Activated T-cell treated with anti-CD3 and anti-CD28 coated beads for 48 hours (primary cell): Measurements from ENCODE around the gene CCNB2.
"Not testable (repeated sequence)": the region's sequence is repeated elsewhere in the genome, so short reads cannot be mapped to it uniquely, and the experiment has no call there.

Source experiments
- DNase-seq: peaks from one replicate; pipeline ENCODE4 v3.0.0-alpha.2; 2020; ENCODE audit warnings: low read depth

Gene CCNB2

GRCh38 chr15:59133929-59134427 lies 29.0 kb downstream of the CCNB2 start:
- no peak for DNase-seq

- DNase-seq = no peak
Measured at GRCh38 chr15:59137566-59137965, 32.6 kb downstream of the CCNB2 start.

- DNase-seq = peak; percentile 57
Measured at GRCh38 chr15:59138243-59138642, 33.3 kb downstream of the CCNB2 start.

GRCh38 chr15:59140422-59141226 lies 35.7 kb downstream of the CCNB2 start:
- DNase-seq = no peak

- no peak for DNase-seq
Measured at GRCh38 chr15:59143281-59143680, 38.3 kb downstream of the CCNB2 start.

- not testable (repeated sequence) for DNase-seq
Measured at GRCh38 chr15:59144594-59144993, 39.6 kb downstream of the CCNB2 start.

GRCh38 chr15:59147666-59148065 lies 42.7 kb downstream of the CCNB2 start:
- no peak for DNase-seq

GRCh38 chr15:59148153-59148833 lies 43.3 kb downstream of the CCNB2 start:
- no peak for DNase-seq

- DNase-seq = no peak
Measured at GRCh38 chr15:59150185-59150584, 45.2 kb downstream of the CCNB2 start.

GRCh38 chr15:59152694-59153450 lies 47.9 kb downstream of the CCNB2 start:
- no peak for DNase-seq

GRCh38 chr15:59153466-59153865 lies 48.5 kb downstream of the CCNB2 start:
- no peak for DNase-seq

GRCh38 chr15:59154243-59154642 lies 49.3 kb downstream of the CCNB2 start:
- DNase-seq = no peak

GRCh38 chr15:59155431-59155830 lies 50.5 kb downstream of the CCNB2 start:
- no peak for DNase-seq

- DNase-seq = no peak
Measured at GRCh38 chr15:59157396-59157795, 52.5 kb downstream of the CCNB2 start.

- no peak for DNase-seq
Measured at GRCh38 chr15:59157840-59158700, 53.1 kb downstream of the CCNB2 start.

GRCh38 chr15:59158701-59159034 lies 53.7 kb downstream of the CCNB2 start:
- DNase-seq = no peak

GRCh38 chr15:59159210-59159609 lies 54.3 kb downstream of the CCNB2 start:
- no peak for DNase-seq

GRCh38 chr15:59160880-59161593 lies 56.1 kb downstream of the CCNB2 start:
- DNase-seq = no peak

- not testable (repeated sequence) for DNase-seq
Measured at GRCh38 chr15:59162080-59162479, 57.1 kb downstream of the CCNB2 start.

GRCh38 chr15:59165726-59166125 lies 60.8 kb downstream of the CCNB2 start:
- DNase-seq = no peak

GRCh38 chr15:59166166-59166565 lies 61.2 kb downstream of the CCNB2 start:
- no peak for DNase-seq
